Fibroblast of lung (primary cell): Measurements from ENCODE around the gene DNAH1.

Source experiments
- EZH2 ChIP-seq: IDR thresholded peaks from 2 replicates; pipeline ENCODE4 v1.5.1; 2012; ENCODE audit warnings: low read length, control low read depth, mild to moderate bottlenecking; ENCODE audit errors: missing control alignments
- TF ChIP-seq, protein P1 (sequence below), 2 donors: IDR thresholded peaks in 1 of 2; conservative IDR thresholded peaks in 1 of 2; 1 replicate in 1 of 2; 2 replicates in 1 of 2; pipeline ENCODE4 v1.5.1; 2011 to 2012; ENCODE audit warnings: low read length in 2 of 2, control low read depth in 1 of 2, inconsistent platforms in 1 of 2, low read depth in 1 of 2, mild to moderate bottlenecking in 1 of 2

- TF ChIP-seq, protein P1, sequence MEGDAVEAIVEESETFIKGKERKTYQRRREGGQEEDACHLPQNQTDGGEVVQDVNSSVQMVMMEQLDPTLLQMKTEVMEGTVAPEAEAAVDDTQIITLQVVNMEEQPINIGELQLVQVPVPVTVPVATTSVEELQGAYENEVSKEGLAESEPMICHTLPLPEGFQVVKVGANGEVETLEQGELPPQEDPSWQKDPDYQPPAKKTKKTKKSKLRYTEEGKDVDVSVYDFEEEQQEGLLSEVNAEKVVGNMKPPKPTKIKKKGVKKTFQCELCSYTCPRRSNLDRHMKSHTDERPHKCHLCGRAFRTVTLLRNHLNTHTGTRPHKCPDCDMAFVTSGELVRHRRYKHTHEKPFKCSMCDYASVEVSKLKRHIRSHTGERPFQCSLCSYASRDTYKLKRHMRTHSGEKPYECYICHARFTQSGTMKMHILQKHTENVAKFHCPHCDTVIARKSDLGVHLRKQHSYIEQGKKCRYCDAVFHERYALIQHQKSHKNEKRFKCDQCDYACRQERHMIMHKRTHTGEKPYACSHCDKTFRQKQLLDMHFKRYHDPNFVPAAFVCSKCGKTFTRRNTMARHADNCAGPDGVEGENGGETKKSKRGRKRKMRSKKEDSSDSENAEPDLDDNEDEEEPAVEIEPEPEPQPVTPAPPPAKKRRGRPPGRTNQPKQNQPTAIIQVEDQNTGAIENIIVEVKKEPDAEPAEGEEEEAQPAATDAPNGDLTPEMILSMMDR (conservative IDR thresholded peaks at IDR 0.05 in 1 of 2, IDR thresholded peaks at IDR 0.05 in 1 of 2; ENCODE audit: low read depth in 1 of 2, low read length in 2 of 2) = no peak
- TF ChIP-seq EZH2 = no peak
Measured at GRCh38 chr3:52286777-52287110, 29.4 kb upstream of the DNAH1 start.
